RWPE1 (cell line): Measurements from ENCODE around the gene BMPR1B.

Experiments used
- CTCF ChIA-PET: fragments of 350-600 bp; sonication (Branson Sonifier 250); formaldehyde crosslinking; extraction: SDS; loops from one replicate; lab custom pipeline; 2021; lab: Yijun Ruan, JAX
- POLR2A ChIA-PET: fragments of 400-600 bp; formaldehyde crosslinking; extraction: SDS; loops from one replicate; lab custom pipeline; 2020; ENCODE audit warnings: antibody characterized with exemption; ENCODE audit not compliant: low non-redundant PET; lab: Yijun Ruan, JAX
- DNase-seq: peaks from one replicate; pipeline ENCODE4 v3.0.0; 2012; ENCODE audit warnings: low spot score
- H3K27ac ChIP-seq: fragments of 450-650 bp; 2 replicates; pipeline ENCODE4 v1.5.1; 2017
- TF ChIP-seq, protein P1 (sequence below): fragments of 450-650 bp; conservative IDR thresholded peaks from 2 replicates; pipeline ENCODE4 v1.5.1; 2017; ENCODE audit warnings: low read depth, mild to moderate bottlenecking

Gene BMPR1B

DNA sequence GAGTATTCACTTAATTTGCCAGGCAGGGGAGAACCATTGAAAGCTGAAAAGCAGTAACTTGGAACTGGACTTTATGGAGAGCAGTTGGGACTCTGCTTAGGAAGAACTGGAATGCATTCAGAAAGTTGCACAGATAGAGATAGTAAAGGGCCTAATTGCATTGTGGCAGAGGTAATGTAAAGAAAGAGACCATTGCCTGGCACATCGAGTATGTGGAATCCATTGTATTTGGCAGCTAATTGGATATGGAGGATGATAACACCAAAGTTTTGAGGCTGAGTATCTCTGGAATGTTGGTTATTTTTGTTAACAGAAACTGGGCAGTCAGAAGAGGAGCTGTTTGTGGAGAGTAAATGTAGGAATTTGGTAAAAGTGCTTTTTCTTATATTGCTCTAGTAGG, 169.9 kb downstream of the BMPR1B start:
- TF ChIP-seq, protein P1, sequence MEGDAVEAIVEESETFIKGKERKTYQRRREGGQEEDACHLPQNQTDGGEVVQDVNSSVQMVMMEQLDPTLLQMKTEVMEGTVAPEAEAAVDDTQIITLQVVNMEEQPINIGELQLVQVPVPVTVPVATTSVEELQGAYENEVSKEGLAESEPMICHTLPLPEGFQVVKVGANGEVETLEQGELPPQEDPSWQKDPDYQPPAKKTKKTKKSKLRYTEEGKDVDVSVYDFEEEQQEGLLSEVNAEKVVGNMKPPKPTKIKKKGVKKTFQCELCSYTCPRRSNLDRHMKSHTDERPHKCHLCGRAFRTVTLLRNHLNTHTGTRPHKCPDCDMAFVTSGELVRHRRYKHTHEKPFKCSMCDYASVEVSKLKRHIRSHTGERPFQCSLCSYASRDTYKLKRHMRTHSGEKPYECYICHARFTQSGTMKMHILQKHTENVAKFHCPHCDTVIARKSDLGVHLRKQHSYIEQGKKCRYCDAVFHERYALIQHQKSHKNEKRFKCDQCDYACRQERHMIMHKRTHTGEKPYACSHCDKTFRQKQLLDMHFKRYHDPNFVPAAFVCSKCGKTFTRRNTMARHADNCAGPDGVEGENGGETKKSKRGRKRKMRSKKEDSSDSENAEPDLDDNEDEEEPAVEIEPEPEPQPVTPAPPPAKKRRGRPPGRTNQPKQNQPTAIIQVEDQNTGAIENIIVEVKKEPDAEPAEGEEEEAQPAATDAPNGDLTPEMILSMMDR = no peak
- ChIA-PET CTCF (no interaction called here), POLR2A (no interaction called here)
- H3K27ac ChIP-seq = no peak overlapping the region
- no peak for DNase-seq

DNA sequence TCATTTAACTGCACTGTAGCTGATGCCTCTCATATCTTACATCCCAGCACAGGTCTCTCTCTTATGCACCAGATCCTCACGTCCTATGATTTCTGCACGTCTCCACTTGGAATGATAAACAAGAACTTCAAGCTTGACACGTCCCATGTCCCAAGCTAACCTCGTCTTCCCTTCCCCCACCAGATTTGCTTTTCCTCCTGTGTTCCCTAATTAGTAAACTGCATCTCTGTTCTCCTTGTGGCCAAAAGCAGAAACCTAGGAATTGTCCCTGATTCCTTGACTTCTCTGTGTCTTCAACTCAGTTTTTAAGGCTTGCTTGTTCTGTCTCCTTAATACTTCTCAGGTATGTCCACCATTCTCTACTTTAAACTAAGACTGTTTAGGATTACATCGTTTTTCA, 171.9 kb downstream of the BMPR1B start:
- TF ChIP-seq, protein P1 = no peak
- H3K27ac ChIP-seq = no peak overlapping the region
- ChIA-PET CTCF (no interaction called here), POLR2A (no interaction called here)
- no peak for DNase-seq

DNA sequence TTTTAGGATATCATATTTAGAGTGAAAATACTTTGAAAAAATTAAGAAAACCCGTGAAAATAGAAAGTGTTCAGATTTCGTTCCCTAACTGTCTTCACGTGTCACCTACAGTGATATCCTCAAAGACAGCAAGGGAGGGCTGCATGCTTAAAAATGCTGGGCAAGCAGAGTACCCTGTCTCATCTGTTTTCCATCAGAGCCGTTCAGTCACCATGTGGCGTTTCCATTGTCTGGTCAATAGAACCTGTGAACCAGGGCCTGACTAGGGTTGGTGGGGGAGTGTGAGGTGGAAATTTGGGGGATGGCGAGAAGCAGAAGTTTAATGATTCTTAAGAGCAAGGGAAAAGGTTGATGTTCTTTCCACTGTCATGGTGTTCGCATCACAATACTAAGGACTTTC, 173.9 kb downstream of the BMPR1B start:
- TF ChIP-seq, protein P1 = no peak
- ChIA-PET POLR2A (no interaction called here), CTCF (no interaction called here)
- no peak for DNase-seq
- no peak overlapping the region for H3K27ac ChIP-seq

DNA sequence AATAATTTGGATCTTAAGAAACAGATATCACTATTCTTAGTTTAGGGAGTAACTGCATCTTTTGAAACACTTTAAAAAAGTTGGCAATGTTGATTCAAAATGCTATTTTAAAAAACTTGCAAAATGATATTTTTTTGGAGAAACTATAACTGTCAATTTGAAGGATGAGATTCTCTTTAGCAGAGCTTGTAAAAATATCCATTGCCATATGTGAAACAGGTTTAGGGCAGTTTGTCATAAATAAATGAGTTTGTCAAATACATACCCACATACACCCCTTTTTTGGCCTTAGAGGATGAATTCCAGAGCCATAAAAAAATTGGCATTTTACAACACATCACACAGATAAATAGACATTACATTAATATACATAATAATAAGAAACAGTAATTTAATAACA, 174.6 kb downstream of the BMPR1B start:
- TF ChIP-seq, protein P1 = no peak
- POLR2A ChIA-PET = no interaction called here
- no peak for DNase-seq
- CTCF ChIA-PET = no interaction called here
- no peak overlapping the region for H3K27ac ChIP-seq

DNA sequence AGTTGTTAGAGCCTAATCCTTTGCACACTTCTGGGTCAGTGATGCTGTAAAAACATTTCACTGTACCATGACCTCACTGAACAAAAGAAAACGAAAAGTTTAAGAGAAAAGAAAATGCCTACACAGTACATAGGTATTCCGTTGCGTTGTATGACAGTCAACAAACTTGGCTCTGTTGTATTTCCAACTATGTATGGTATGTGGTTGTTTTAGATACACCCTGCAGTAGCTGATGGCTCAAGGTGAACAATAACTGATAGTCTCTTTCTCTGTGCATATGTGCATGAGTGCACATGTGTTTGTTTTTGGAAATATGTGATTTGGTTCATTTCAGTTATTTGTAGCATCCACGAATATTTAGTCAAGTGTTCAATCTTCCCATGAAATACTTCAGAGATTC, 176.0 kb downstream of the BMPR1B start:
- ChIA-PET CTCF (no interaction called here), POLR2A (no interaction called here)
- no peak overlapping the region for H3K27ac ChIP-seq

DNA sequence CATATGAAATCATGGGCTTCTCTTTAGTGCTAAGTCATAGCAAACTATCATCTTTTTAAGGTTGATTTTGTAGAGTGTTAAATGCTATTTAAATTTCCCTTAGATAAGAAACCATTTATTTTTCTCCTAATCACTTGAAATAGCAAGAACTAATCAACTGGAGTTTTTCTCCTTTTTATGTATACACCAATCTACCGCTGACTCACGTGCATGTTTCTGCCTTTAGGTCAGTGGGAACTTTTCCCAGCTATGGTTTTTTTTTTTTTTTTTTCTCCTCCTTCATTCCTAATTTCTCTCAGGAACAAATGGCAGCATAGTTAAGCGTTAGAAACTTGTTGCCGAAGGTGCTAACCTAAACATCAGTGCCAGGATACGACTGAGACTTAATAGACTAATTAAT, 176.4 kb downstream of the BMPR1B start:
- H3K27ac ChIP-seq = no peak overlapping the region
- ChIA-PET CTCF (no interaction called here), POLR2A (no interaction called here)
- DNase-seq = peak; percentile 27
- TF ChIP-seq, protein P1 = no peak

More for the DNA sequence above, 176.0 kb downstream of the BMPR1B start:
- peak; percentile 36 for DNase-seq
- TF ChIP-seq, protein P1 = no peak

DNA sequence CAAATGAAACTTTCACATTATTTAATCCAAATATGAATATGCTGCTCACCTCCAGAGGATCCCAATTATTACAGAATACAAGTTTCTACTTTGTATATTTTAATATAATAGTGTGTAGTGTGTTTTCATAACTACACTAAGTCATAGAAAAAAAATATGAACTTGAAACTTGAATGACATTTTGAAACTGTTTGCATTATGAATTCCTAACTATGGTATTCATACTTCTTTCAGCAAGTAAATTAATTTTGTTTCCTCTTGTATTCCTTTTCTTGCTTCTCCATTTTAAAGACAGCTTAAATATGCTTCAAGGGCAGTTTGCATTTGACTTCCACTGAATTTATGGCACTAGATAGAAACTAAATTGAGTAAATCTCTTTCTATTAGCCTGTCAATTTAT, 177.1 kb downstream of the BMPR1B start:
- peak; percentile 10 for DNase-seq
- CTCF ChIA-PET = no interaction called here
- POLR2A ChIA-PET = no interaction called here
- TF ChIP-seq, protein P1 = no peak
- H3K27ac ChIP-seq = no peak overlapping the region
